Measurements from ENCODE around the gene RNASE7.

Gene RNASE7

GRCh38 chr14:21090194-21090939 lies 48.2 kb downstream of the RNASE7 start:
- no peak for DNase-seq (ENCODE audit: low read depth)
- TF ChIP-seq CTCF (IDR thresholded peaks at IDR 0.05; ENCODE audit: control insufficient read depth, insufficient read depth, low read depth, low read length, missing control alignments), result peak; percentile 54
- no peak overlapping the region for H3K4me3 ChIP-seq (ENCODE audit: control insufficient read depth, low read depth, low read length)

GRCh38 chr14:21090940-21091663 lies 48.9 kb downstream of the RNASE7 start:
- H3K4me3 ChIP-seq (ENCODE audit: control insufficient read depth, low read depth, low read length), result no peak overlapping the region
- no peak for DNase-seq (ENCODE audit: low read depth)
- TF ChIP-seq CTCF (IDR thresholded peaks at IDR 0.05; ENCODE audit: control insufficient read depth, insufficient read depth, low read depth, low read length, missing control alignments), result no peak

- no peak for TF ChIP-seq CTCF (IDR thresholded peaks at IDR 0.05; ENCODE audit: control insufficient read depth, insufficient read depth, low read depth, low read length, missing control alignments)
- DNase-seq (ENCODE audit: low read depth), result no peak
- H3K4me3 ChIP-seq (ENCODE audit: control insufficient read depth, low read depth, low read length), result no peak overlapping the region
Measured at GRCh38 chr14:21091821-21092272, 49.7 kb downstream of the RNASE7 start.

GRCh38 chr14:21092273-21093011 lies 50.3 kb downstream of the RNASE7 start:
- DNase-seq (ENCODE audit: low read depth), result no peak
- peak; percentile 100 for TF ChIP-seq CTCF (IDR thresholded peaks at IDR 0.05; ENCODE audit: control insufficient read depth, insufficient read depth, low read depth, low read length, missing control alignments)
- no peak overlapping the region for H3K4me3 ChIP-seq (ENCODE audit: control insufficient read depth, low read depth, low read length)

- no peak for TF ChIP-seq CTCF (IDR thresholded peaks at IDR 0.05; ENCODE audit: control insufficient read depth, insufficient read depth, low read depth, low read length, missing control alignments)
- no peak for DNase-seq (ENCODE audit: low read depth)
- no peak overlapping the region for H3K4me3 ChIP-seq (ENCODE audit: control insufficient read depth, low read depth, low read length)
Measured at GRCh38 chr14:21093018-21093417, 50.9 kb downstream of the RNASE7 start.

Data from AG09309 (cell line).